Chondrocyte (in vitro differentiated cells): Measurements from ENCODE around the gene STAU1. TPM values are rescaled to one million over a fixed set of nuclear protein-coding genes. Genes with fewer than 3 reads are reported as not detected.
"Not testable (repeated sequence)": the region's sequence is repeated elsewhere in the genome, so short reads cannot be mapped to it uniquely, and the experiment has no call there.

ENCODE experiments used
- DNase-seq: peaks from one replicate; pipeline ENCODE4 v3.0.0; 2021; ENCODE audit warnings: mixed read lengths, low spot score
- H3K27ac Mint-ChIP-seq: one replicate; pipeline ENCODE4 v1.8.0; 2021; ENCODE audit warnings: mild to moderate bottlenecking, moderate library complexity, mixed read lengths; ENCODE audit not compliant: unreplicated experiment
- H3K27me3 Mint-ChIP-seq: 2 replicates; pipeline ENCODE4 v1.8.0; 2021; ENCODE audit warnings: low read depth, mixed read lengths
- H3K36me3 Mint-ChIP-seq: 2 replicates; pipeline ENCODE4 v1.8.0; 2021; ENCODE audit warnings: low read depth, mixed read lengths
- H3K4me1 Mint-ChIP-seq: 2 replicates; pipeline ENCODE4 v1.8.0; 2021; ENCODE audit warnings: low read depth, mild to moderate bottlenecking, mixed read lengths
- H3K4me3 Mint-ChIP-seq: one replicate; pipeline ENCODE4 v1.8.0; 2021; ENCODE audit warnings: mild to moderate bottlenecking, moderate library complexity, mixed read lengths; ENCODE audit not compliant: unreplicated experiment
- H3K9me3 Mint-ChIP-seq: 2 replicates; pipeline ENCODE4 v1.8.0; 2021; ENCODE audit warnings: low read depth, mixed read lengths
- total RNA-seq: library from RNA; stranded (reverse); gene quantifications from 3 replicates; pipeline ENCODE4 v1.2.1, GENCODE V29; 2021
- TF ChIP-seq, protein P1 (sequence below): fragments of 200-600 bp; sonication (generic); IDR thresholded peaks from 2 replicates; pipeline ENCODE4 v1.5.0; 2021; ENCODE audit warnings: antibody characterized with exemption, mild to moderate bottlenecking, moderate library complexity

The STAU1 gene
- total RNA-seq, 1 donor from 2014 or later = 77.2 TPM

DNA sequence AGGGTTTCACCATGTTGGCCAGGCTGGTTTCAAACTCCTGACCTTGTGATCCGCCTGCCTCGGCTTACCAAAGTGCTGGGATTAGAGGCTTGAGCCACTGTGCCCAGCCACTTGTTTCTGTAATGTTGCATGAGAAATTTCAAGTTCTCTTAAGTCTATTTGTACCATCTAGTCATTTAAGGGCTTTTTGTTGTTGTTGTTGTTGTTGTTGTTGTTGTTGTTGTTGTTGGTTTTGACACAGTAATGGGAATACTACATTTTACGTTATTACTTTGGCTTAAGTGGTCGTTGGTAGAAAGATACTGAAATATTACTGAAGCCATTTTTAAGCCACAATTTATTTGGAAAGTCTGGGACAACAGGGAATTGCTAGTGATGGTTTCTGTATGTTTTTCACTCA lies 90.0 kb downstream of the STAU1 start:
- Mint-ChIP-seq H3K4me1 (no peaks in the 10 kb centered on the region), H3K9me3 (no peaks in the 10 kb centered on the region), H3K27ac (no peak overlapping the region), H3K4me3 (no peak overlapping the region), H3K27me3 (no peaks in the 10 kb centered on the region), H3K36me3 (peaks cover 38% of the 10 kb centered on the region)
- no peak for DNase-seq
- TF ChIP-seq, protein P1, sequence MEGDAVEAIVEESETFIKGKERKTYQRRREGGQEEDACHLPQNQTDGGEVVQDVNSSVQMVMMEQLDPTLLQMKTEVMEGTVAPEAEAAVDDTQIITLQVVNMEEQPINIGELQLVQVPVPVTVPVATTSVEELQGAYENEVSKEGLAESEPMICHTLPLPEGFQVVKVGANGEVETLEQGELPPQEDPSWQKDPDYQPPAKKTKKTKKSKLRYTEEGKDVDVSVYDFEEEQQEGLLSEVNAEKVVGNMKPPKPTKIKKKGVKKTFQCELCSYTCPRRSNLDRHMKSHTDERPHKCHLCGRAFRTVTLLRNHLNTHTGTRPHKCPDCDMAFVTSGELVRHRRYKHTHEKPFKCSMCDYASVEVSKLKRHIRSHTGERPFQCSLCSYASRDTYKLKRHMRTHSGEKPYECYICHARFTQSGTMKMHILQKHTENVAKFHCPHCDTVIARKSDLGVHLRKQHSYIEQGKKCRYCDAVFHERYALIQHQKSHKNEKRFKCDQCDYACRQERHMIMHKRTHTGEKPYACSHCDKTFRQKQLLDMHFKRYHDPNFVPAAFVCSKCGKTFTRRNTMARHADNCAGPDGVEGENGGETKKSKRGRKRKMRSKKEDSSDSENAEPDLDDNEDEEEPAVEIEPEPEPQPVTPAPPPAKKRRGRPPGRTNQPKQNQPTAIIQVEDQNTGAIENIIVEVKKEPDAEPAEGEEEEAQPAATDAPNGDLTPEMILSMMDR = no peak

DNA sequence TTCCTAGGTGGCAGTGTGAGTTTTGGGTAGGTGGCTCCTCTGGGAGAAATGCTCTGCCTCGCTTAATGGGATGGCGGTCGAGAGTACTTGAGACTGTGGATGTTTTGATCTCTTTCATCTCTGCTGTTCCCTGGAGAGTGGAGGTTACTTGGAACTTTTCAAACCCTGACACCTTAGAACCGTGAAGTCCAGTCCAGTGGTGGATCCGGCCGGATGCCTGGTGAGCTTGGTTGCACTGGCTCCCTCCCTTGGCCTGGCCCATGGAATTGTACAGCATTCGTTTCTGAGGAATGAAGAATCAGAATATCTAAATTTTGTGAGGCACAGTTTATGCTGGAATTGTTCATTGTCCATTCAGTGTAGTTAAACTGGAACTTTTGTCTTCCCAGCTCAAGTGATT lies 91.0 kb downstream of the STAU1 start:
- Mint-ChIP-seq H3K9me3 (no peaks in the 10 kb centered on the region), H3K36me3 (peaks cover 34% of the 10 kb centered on the region), H3K27me3 (no peaks in the 10 kb centered on the region), H3K27ac (no peak overlapping the region), H3K4me1 (no peaks in the 10 kb centered on the region), H3K4me3 (no peak overlapping the region)
- DNase-seq = no peak
- TF ChIP-seq, protein P1 = no peak

DNA sequence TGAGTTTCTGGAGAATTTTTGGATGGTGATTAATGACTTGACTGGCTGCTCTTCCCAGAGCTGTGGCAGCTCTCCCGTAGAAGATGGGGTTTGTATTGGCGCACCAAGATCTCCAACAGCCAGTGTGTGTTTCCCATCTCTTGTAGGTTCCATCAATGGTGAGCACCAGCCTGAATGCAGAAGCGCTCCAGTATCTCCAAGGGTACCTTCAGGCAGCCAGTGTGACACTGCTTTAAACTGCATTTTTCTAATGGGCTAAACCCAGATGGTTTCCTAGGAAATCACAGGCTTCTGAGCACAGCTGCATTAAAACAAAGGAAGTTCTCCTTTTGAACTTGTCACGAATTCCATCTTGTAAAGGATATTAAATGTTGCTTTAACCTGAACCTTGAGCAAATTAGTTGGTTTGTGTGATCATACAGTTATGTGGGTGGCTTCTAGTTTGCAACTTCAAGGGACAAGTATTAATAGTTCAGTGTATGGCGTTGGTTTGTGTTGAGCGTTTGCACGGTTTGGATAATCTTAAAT lies 91.9 kb downstream of the STAU1 start:
- TF ChIP-seq, protein P1 = no peak
- H3K4me3 Mint-ChIP-seq = no peak overlapping the region
- no peak for DNase-seq
- H3K36me3 Mint-ChIP-seq = peaks cover 35% of the 10 kb centered on the region
- no peaks in the 10 kb centered on the region for H3K4me1 Mint-ChIP-seq
- H3K9me3 Mint-ChIP-seq = no peaks in the 10 kb centered on the region
- H3K27ac Mint-ChIP-seq = no peak overlapping the region
- no peaks in the 10 kb centered on the region for H3K27me3 Mint-ChIP-seq

DNA sequence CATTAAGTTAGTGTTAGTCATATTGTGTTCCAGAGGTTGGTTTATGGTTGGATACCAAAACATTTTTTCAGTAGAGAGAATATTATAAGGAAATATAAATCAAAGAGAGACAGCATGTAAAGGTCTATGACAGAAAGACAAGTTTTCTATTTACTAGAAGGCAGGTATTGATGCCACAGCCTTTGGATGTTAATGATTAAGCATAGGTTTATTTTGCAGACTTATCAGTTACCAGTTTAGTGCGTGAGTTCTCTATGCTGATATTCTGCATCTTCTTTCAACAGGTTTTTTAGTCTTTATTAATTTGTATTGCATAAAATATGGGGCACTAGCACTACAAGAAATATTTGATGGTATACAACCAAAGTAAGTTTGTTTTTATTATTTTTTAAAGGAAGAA lies 96.4 kb downstream of the STAU1 start:
- Mint-ChIP-seq H3K9me3 (no peaks in the 10 kb centered on the region), H3K4me3 (no peak overlapping the region), H3K4me1 (no peaks in the 10 kb centered on the region), H3K36me3 (peaks cover 30% of the 10 kb centered on the region), H3K27me3 (no peaks in the 10 kb centered on the region), H3K27ac (no peak overlapping the region)
- DNase-seq = no peak
- TF ChIP-seq, protein P1 = no peak

DNA sequence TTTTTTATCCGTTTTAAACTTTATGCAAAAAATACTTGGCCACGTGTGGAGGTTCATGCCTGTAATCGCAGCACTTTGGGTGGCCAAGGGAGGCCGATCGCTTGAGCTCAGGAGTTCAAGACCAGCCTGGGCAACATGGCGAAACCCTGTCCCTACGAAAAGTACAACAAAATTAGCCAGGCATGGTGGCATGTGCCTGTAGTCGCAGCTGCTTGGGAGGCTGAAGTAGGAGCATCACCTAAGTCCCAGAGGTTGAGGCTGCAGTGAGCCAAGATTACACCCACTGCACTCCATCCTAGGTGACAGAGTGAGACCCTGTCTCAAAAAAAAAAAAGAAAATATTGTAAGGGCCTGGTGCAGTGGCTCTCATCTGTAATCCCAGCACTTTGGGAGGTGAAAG lies 97.0 kb downstream of the STAU1 start:
- no peaks in the 10 kb centered on the region for H3K9me3 Mint-ChIP-seq
- H3K4me1 Mint-ChIP-seq = no peaks in the 10 kb centered on the region
- no peak overlapping the region for H3K27ac Mint-ChIP-seq
- no peak overlapping the region for H3K4me3 Mint-ChIP-seq
- H3K36me3 Mint-ChIP-seq = peaks cover 27% of the 10 kb centered on the region
- no peak for DNase-seq
- H3K27me3 Mint-ChIP-seq = no peaks in the 10 kb centered on the region
- TF ChIP-seq, protein P1 = no peak

DNA sequence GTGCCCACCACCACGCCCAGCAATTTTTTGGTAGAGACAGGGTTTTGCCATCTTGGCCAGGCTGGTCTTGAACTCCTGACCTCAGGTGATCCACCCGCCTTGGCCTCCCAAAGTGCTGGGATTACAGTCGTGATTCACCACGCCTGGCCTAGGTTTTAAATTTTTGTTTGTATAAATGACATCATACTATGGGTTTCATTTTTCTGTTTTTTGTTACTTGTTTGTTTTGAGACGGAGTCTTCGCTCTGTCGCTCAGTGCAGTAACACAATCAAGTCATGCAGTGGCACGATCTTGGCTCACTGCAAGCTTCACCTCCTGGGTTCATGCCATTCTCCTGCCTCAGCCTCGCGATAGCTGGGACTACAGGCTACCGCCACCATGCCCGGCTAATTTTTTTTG lies 105.8 kb downstream of the STAU1 start:
- not testable (repeated sequence) for DNase-seq, H3K4me3 Mint-ChIP-seq, H3K27me3 Mint-ChIP-seq, H3K4me1 Mint-ChIP-seq, H3K9me3 Mint-ChIP-seq, H3K27ac Mint-ChIP-seq
- peaks cover 28% of the 10 kb centered on the region for H3K36me3 Mint-ChIP-seq
